ENCODE measurements around the gene HEMK1. TPM values are rescaled to one million over a fixed set of nuclear protein-coding genes. Genes with fewer than 3 reads are reported as not detected.

Gene HEMK1
- total and polyA plus RNA-seq, 2 donors (not counting 3 experiments of a cell fraction or from before 2014, with no cell fraction given), result 14.2 to 15.2 TPM

- DNase-seq (ENCODE audit: low read depth, low spot score), result no peak
- no peaks in the 10 kb centered on the region for H3K79me2 ChIP-seq (ENCODE audit: control insufficient read depth, insufficient read depth, low read length)
- ChIA-PET POLR2A (no interaction called here), CTCF (interaction anchor here (1.0 to 2.8 kb wide), 9 partner anchors 10 to 202 kb away, joined by 4 to 10 read pairs (median 5); partner anchors contain the start of genes CYB561D2, HEMK1 and NPRL2)
- no TSS peak for BruUV-seq (replicated peaks)
- H3K27ac ChIP-seq (ENCODE audit: insufficient read depth, low read depth, low read length), result no peak overlapping the region
- no peaks in the 10 kb centered on the region for H3K36me3 ChIP-seq (ENCODE audit: control insufficient read depth in 2 of 2, extremely low read depth in 1 of 2, insufficient read depth in 2 of 2, low read length in 2 of 2)
- no peak overlapping the region for H2AFZ ChIP-seq (ENCODE audit: low read depth, low read length)
- H3K4me3 ChIP-seq (replicated peaks in 1 of 3; ENCODE audit: insufficient read depth in 1 of 3, low read depth in 1 of 3, low read length in 3 of 3), result no peak overlapping the region
- H3K4me2 ChIP-seq (ENCODE audit: insufficient read depth, low read length), result no peak overlapping the region
- H3K9me1 ChIP-seq (replicated peaks; ENCODE audit: control insufficient read depth, extremely low read depth, insufficient read depth, low read length), result no peaks in the 10 kb centered on the region
- FAIRE-seq, result no peak
- TF ChIP-seq EZH2 (IDR thresholded peaks at IDR 0.05; ENCODE audit: borderline replicate concordance, low read depth, low read length, severe bottlenecking) (no peak), MAX (IDR thresholded peaks at IDR 0.05; ENCODE audit: insufficient read depth, insufficient read length) (no peak), POLR2AphosphoS5 (IDR thresholded peaks at IDR 0.05; ENCODE audit: insufficient read depth, low read depth, low read length) (no peak)
- no peaks in the 10 kb centered on the region for H4K20me1 ChIP-seq (replicated peaks; ENCODE audit: control insufficient read depth, extremely low read depth, insufficient read depth, low read length)
- no peaks in the 10 kb centered on the region for H3K27me3 ChIP-seq (ENCODE audit: control insufficient read depth in 2 of 2, insufficient read depth in 2 of 2, low read length in 2 of 2)
- dilution Hi-C loops (cut with MboI; ENCODE audit: extremely low pct_ligation_motif_present, low sequenced_read_pairs) (no loop called here), intact Hi-C loops (cut with micrococcal nuclease) (no loop called here)
- no peaks in the 10 kb centered on the region for H3K9me3 ChIP-seq (replicated peaks; ENCODE audit: control insufficient read depth, insufficient read depth, low read length)
- H3K9ac ChIP-seq (replicated peaks; ENCODE audit: extremely low read depth, insufficient read depth, low read length), result no peak overlapping the region
- H3K4me1 ChIP-seq (ENCODE audit: control insufficient read depth, extremely low read depth, insufficient read depth, low read length), result no peaks in the 10 kb centered on the region
Measured at GRCh38 chr3:50549226-50549625, 20.1 kb upstream of the HEMK1 start.

GRCh38 chr3:50550079-50550736, 19.1 kb upstream of the HEMK1 start:
- H3K27me3 ChIP-seq (ENCODE audit: control insufficient read depth in 2 of 2, insufficient read depth in 2 of 2, low read length in 2 of 2), result no peaks in the 10 kb centered on the region
- H3K4me3 ChIP-seq (replicated peaks in 1 of 3; ENCODE audit: insufficient read depth in 1 of 3, low read depth in 1 of 3, low read length in 3 of 3), result no peak overlapping the region
- FAIRE-seq (peak; percentile 42), DNase-seq (ENCODE audit: low read depth, low spot score) (peak; percentile 52)
- dilution Hi-C loops (cut with MboI; ENCODE audit: extremely low pct_ligation_motif_present, low sequenced_read_pairs) (no loop called here), intact Hi-C loops (cut with micrococcal nuclease) (loop anchor here (1.0 to 2.0 kb wide), 3 partner anchors 31 to 203 kb away; no protein-coding TSS in a partner anchor)
- H3K9ac ChIP-seq (replicated peaks; ENCODE audit: extremely low read depth, insufficient read depth, low read length), result no peak overlapping the region
- H3K27ac ChIP-seq (ENCODE audit: insufficient read depth, low read depth, low read length), result no peak overlapping the region
- H4K20me1 ChIP-seq (replicated peaks; ENCODE audit: control insufficient read depth, extremely low read depth, insufficient read depth, low read length), result no peaks in the 10 kb centered on the region
- no peak overlapping the region for H3K4me2 ChIP-seq (ENCODE audit: insufficient read depth, low read length)
- ChIA-PET POLR2A (no interaction called here), CTCF (interaction anchor here (0.9 to 4.7 kb wide), 13 partner anchors 7 to 1038 kb away, joined by 3 to 36 read pairs (median 6); partner anchors contain the start of genes CYB561D2, HEMK1 and NPRL2)
- no TSS peak for BruUV-seq (replicated peaks)
- no peaks in the 10 kb centered on the region for H3K9me1 ChIP-seq (replicated peaks; ENCODE audit: control insufficient read depth, extremely low read depth, insufficient read depth, low read length)
- H3K36me3 ChIP-seq (ENCODE audit: control insufficient read depth in 2 of 2, extremely low read depth in 1 of 2, insufficient read depth in 2 of 2, low read length in 2 of 2), result no peaks in the 10 kb centered on the region
- H3K9me3 ChIP-seq (replicated peaks; ENCODE audit: control insufficient read depth, insufficient read depth, low read length), result no peaks in the 10 kb centered on the region
- H3K79me2 ChIP-seq (ENCODE audit: control insufficient read depth, insufficient read depth, low read length), result no peaks in the 10 kb centered on the region
- H3K4me1 ChIP-seq (ENCODE audit: control insufficient read depth, extremely low read depth, insufficient read depth, low read length), result no peaks in the 10 kb centered on the region
- H2AFZ ChIP-seq (ENCODE audit: low read depth, low read length), result no peak overlapping the region
- TF ChIP-seq MAX (IDR thresholded peaks at IDR 0.05; ENCODE audit: insufficient read depth, insufficient read length) (no peak), EZH2 (IDR thresholded peaks at IDR 0.05; ENCODE audit: borderline replicate concordance, low read depth, low read length, severe bottlenecking) (no peak), CTCF (IDR thresholded peaks at IDR 0.05; ENCODE audit: extremely low read depth in 1 of 2, insufficient read depth in 1 of 2, low read depth in 1 of 2, low read length in 2 of 2) (peak; percentile 49 to 77)
